ENCODE data around the gene UGT2B11. TPM values are rescaled to one million over a fixed set of nuclear protein-coding genes. Genes with fewer than 3 reads are reported as not detected.
A peak's percentile ranks its signal among the peaks of the same experiment; 100 is the strongest.
"Not testable (repeated sequence)": the region's sequence is repeated elsewhere in the genome, so short reads cannot be mapped to it uniquely, and the experiment has no call there.

Gene UGT2B11
- total and polyA plus RNA-seq, 8 donors, result 0.10 to 0.62 TPM; not detected in 6

- intact Hi-C loops (cut with DNase I), result no loop called here
- no peak overlapping the region for H3K27ac ChIP-seq
- no peak for DNase-seq
Measured at GRCh38 chr4:69239092-69239491, 24.5 kb upstream of the UGT2B11 start.

GRCh38 chr4:69224891-69225290, 10.3 kb upstream of the UGT2B11 start:
- Histone ChIP-seq H3K9me3 (peaks cover 0 to 2% of the 10 kb centered on the region in 2 donors), H3K27me3 (no peaks in the 10 kb centered on the region), H3K36me3 (no peaks in the 10 kb centered on the region), H3K27ac (no peak overlapping the region), H3K4me3 (no peak overlapping the region), H3K4me1 (no peaks in the 10 kb centered on the region)
- no peak for ATAC-seq
- peak in 1 of 4 donors; percentile 1 for DNase-seq
- TF ChIP-seq CTCF (IDR thresholded peaks at IDR 0.05), result no peak
- intact Hi-C loops (cut with DNase I), result no loop called here

More at GRCh38 chr4:69239092-69239491, 24.5 kb upstream of the UGT2B11 start:
- no peak overlapping the region for H3K4me3 ChIP-seq
- no peak for ATAC-seq
- H3K27me3 ChIP-seq, result no peaks in the 10 kb centered on the region
- no peaks in the 10 kb centered on the region for H3K4me1 ChIP-seq
- no peak for TF ChIP-seq CTCF (IDR thresholded peaks at IDR 0.05)
- peaks cover 0 to 5% of the 10 kb centered on the region in 2 donors for H3K9me3 ChIP-seq
- no peaks in the 10 kb centered on the region for H3K36me3 ChIP-seq

- intact Hi-C loops (cut with DNase I), result not testable (repeated sequence)
Measured at GRCh38 chr4:69223277-69223676, 8.7 kb upstream of the UGT2B11 start.

GRCh38 chr4:69218491-69218890, 3.9 kb upstream of the UGT2B11 start:
- H3K4me3 ChIP-seq; ATAC-seq; H3K36me3 ChIP-seq; H3K9me3 ChIP-seq; DNase-seq; H3K27ac ChIP-seq; intact Hi-C loops (cut with DNase I); H3K27me3 ChIP-seq; H3K4me1 ChIP-seq: not testable (repeated sequence)

More at GRCh38 chr4:69223277-69223676, 8.7 kb upstream of the UGT2B11 start:
- not testable (repeated sequence) for H3K9me3 ChIP-seq, H3K27me3 ChIP-seq, ATAC-seq, DNase-seq, H3K4me3 ChIP-seq, H3K36me3 ChIP-seq, H3K27ac ChIP-seq, H3K4me1 ChIP-seq

GRCh38 chr4:69210911-69211310, 3.6 kb downstream of the UGT2B11 start:
- DNase-seq, result no peak
- no peak overlapping the region for H3K27ac ChIP-seq
- ATAC-seq, result no peak
- no peaks in the 10 kb centered on the region for H3K4me1 ChIP-seq
- H3K9me3 ChIP-seq, result no peaks in the 10 kb centered on the region
- H3K4me3 ChIP-seq, result no peak overlapping the region
- H3K27me3 ChIP-seq, result no peaks in the 10 kb centered on the region
- TF ChIP-seq CTCF (IDR thresholded peaks at IDR 0.05), result no peak
- H3K36me3 ChIP-seq, result peaks cover 0 to 3% of the 10 kb centered on the region in 2 donors
- intact Hi-C loops (cut with DNase I), result no loop called here

- H3K36me3 ChIP-seq; H3K27ac ChIP-seq; ATAC-seq; H3K9me3 ChIP-seq; H3K4me3 ChIP-seq; H3K27me3 ChIP-seq; intact Hi-C loops (cut with DNase I); DNase-seq; H3K4me1 ChIP-seq: not testable (repeated sequence)
Measured at GRCh38 chr4:69198506-69198905, 16.0 kb downstream of the UGT2B11 start.

GRCh38 chr4:69196209-69196965, 18.2 kb downstream of the UGT2B11 start:
- DNase-seq, result no peak
- no peaks in the 10 kb centered on the region for H3K4me1 ChIP-seq
- no peaks in the 10 kb centered on the region for H3K36me3 ChIP-seq
- intact Hi-C loops (cut with DNase I), result no loop called here
- no peak overlapping the region for H3K27ac ChIP-seq
- no peak for TF ChIP-seq CTCF (IDR thresholded peaks at IDR 0.05)
- H3K4me3 ChIP-seq, result no peak overlapping the region
- no peak for ATAC-seq
- H3K27me3 ChIP-seq, result no peaks in the 10 kb centered on the region
- no peaks in the 10 kb centered on the region for H3K9me3 ChIP-seq
